Skeletal muscle cell (primary cell): ENCODE data around the gene DSP.

ENCODE experiments used
- DNase-seq: peaks from one replicate; pipeline ENCODE4 v3.0.0-alpha.2; 2010; ENCODE audit warnings: low read depth
- H3K4me3 ChIP-seq: 2 replicates; pipeline ENCODE4 v1.5.1; 2011; ENCODE audit warnings: low read depth, mild to moderate bottlenecking, control low read depth, low read length, moderate library complexity

The DSP gene

GRCh38 chr6:7630792-7631191, 89.3 kb downstream of the DSP start:
- no peak overlapping the region for H3K4me3 ChIP-seq
- DNase-seq: no peak

- H3K4me3 ChIP-seq: no peak overlapping the region
- DNase-seq: no peak
These were observed 90.0 kb downstream of the DSP start for GRCh38 chr6:7631466-7631865.

GRCh38 chr6:7632501-7633290, 91.2 kb downstream of the DSP start:
- no peak overlapping the region for H3K4me3 ChIP-seq
- no peak for DNase-seq

- no peak overlapping the region for H3K4me3 ChIP-seq
- DNase-seq: no peak
These were observed 91.9 kb downstream of the DSP start for GRCh38 chr6:7633361-7633760.

- no peak overlapping the region for H3K4me3 ChIP-seq
- no peak for DNase-seq
These were observed 94.7 kb downstream of the DSP start for GRCh38 chr6:7636151-7636550.
